Measurements from ENCODE around the gene PCDHGA1.

Gene PCDHGA1

GRCh38 chr5:141560725-141561483, 230.6 kb downstream of the PCDHGA1 start:
- CTCF ChIA-PET: interaction anchor here (0.9 to 5.9 kb wide), 3 partner anchors 10 to 142 kb away, joined by 3 to 65 read pairs (median 4); partner anchors contain the start of genes PCDHGA11 and PCDHGB7
- peak overlapping the region in 2 of 7 experiments; percentile 58 to 62 for H3K4me3 ChIP-seq (ENCODE audit: control insufficient read depth in 1 of 7, extremely low read depth in 1 of 7, insufficient read depth in 4 of 7, low read depth in 2 of 7, low read length in 6 of 7)
- peak; percentile 52 to 76 (median 70) for DNase-seq

More at GRCh38 chr5:141560725-141561483, 230.6 kb downstream of the PCDHGA1 start:
- POLR2A ChIA-PET: no interaction called here
- H3K4me1 ChIP-seq (ENCODE audit: control extremely low read depth in 1 of 4, control insufficient read depth in 4 of 4, insufficient read depth in 4 of 4, low read length in 3 of 4): peaks cover 3 to 17% (median 6%) of the 10 kb centered on the region in 4 experiments
- peaks cover 15 to 72% (median 21%) of the 10 kb centered on the region in 4 experiments for H3K36me3 ChIP-seq (ENCODE audit: control insufficient read depth in 4 of 4, insufficient read depth in 4 of 4, low read length in 3 of 4)
- H3K27ac ChIP-seq (ENCODE audit: insufficient read depth in 1 of 2, low read depth in 1 of 2, low read length in 2 of 2, poor library complexity in 1 of 2, severe bottlenecking in 2 of 2): peak overlapping the region in 1 of 2 experiments; percentile 32
- 73% methylated on average over 5 of the region's 9 CpGs for WGBS (ENCODE audit: insufficient coverage)
- H3K27me3 ChIP-seq (replicated peaks in 2 of 5; ENCODE audit: control insufficient read depth in 4 of 5, insufficient read depth in 5 of 5, low read length in 4 of 5): no peaks in the 10 kb centered on the region
- H3K9me3 ChIP-seq (ENCODE audit: control extremely low read depth in 1 of 5, control insufficient read depth in 4 of 5, insufficient read depth in 2 of 5, low read depth in 1 of 5, low read length in 4 of 5): no peaks in the 10 kb centered on the region

Data from common myeloid progenitor, CD34-positive (primary cell).